ENCODE measurements around the gene TMEM63A.

The TMEM63A gene

DNA sequence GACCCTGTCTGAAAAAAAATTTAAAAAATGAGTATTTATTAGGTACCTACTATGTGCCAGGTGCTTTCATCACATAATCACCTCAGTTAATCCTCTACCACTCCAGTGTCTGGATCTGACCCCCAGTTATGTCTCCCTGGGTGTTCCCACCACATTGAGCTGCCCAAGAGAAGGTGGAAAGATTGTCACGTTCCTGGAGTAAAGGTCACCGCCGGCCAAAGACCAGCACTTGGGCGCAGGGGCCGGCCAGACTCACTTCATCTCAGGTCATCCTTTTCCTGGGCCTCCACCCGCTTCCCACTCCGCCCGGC lies 41.2 kb upstream of the TMEM63A start:
- Histone ChIP-seq H3K9me2 (replicated peaks; ENCODE audit: insufficient read depth, low read length) (no peaks in the 10 kb centered on the region), H2AFZ (ENCODE audit: low read depth, low read length, severe bottlenecking) (no peak overlapping the region), H3K27me3 (ENCODE audit: low read length) (no peaks in the 10 kb centered on the region), H3K79me2 (ENCODE audit: insufficient read depth, low read length) (peaks cover 18% of the 10 kb centered on the region), H4K20me1 (ENCODE audit: low read depth, low read length) (no peaks in the 10 kb centered on the region), H3K9me3 (ENCODE audit: insufficient read depth, low read length) (no peaks in the 10 kb centered on the region), H3K4me3 (ENCODE audit: insufficient read depth, low read length, poor library complexity, severe bottlenecking) (peak overlapping the region; percentile 99), H3K36me3 (ENCODE audit: low read length) (0 out of 2 replicates have a peak, but pooled peaks cover 5% of the 10 kb centered on the region), H3K4me2 (ENCODE audit: low read depth, low read length, poor library complexity, severe bottlenecking) (peak overlapping the region; percentile 78), H3K27ac (ENCODE audit: low read depth, low read length) (peak overlapping the region; percentile 83), H3F3A (ENCODE audit: insufficient read depth) (peaks cover 8% of the 10 kb centered on the region; the same call in 1 of the 2 replicates), H3K9ac (ENCODE audit: low read length) (peak overlapping the region; percentile 100)
- no peak for TF ChIP-seq EZH2phosphoT487 (conservative IDR thresholded peaks at IDR 0.05; ENCODE audit: low read length)
- TF ChIP-seq, protein P1, sequence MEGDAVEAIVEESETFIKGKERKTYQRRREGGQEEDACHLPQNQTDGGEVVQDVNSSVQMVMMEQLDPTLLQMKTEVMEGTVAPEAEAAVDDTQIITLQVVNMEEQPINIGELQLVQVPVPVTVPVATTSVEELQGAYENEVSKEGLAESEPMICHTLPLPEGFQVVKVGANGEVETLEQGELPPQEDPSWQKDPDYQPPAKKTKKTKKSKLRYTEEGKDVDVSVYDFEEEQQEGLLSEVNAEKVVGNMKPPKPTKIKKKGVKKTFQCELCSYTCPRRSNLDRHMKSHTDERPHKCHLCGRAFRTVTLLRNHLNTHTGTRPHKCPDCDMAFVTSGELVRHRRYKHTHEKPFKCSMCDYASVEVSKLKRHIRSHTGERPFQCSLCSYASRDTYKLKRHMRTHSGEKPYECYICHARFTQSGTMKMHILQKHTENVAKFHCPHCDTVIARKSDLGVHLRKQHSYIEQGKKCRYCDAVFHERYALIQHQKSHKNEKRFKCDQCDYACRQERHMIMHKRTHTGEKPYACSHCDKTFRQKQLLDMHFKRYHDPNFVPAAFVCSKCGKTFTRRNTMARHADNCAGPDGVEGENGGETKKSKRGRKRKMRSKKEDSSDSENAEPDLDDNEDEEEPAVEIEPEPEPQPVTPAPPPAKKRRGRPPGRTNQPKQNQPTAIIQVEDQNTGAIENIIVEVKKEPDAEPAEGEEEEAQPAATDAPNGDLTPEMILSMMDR (IDR thresholded peaks at IDR 0.05; ENCODE audit: insufficient read depth, low read length, poor library complexity, severe bottlenecking), result no peak

DNA sequence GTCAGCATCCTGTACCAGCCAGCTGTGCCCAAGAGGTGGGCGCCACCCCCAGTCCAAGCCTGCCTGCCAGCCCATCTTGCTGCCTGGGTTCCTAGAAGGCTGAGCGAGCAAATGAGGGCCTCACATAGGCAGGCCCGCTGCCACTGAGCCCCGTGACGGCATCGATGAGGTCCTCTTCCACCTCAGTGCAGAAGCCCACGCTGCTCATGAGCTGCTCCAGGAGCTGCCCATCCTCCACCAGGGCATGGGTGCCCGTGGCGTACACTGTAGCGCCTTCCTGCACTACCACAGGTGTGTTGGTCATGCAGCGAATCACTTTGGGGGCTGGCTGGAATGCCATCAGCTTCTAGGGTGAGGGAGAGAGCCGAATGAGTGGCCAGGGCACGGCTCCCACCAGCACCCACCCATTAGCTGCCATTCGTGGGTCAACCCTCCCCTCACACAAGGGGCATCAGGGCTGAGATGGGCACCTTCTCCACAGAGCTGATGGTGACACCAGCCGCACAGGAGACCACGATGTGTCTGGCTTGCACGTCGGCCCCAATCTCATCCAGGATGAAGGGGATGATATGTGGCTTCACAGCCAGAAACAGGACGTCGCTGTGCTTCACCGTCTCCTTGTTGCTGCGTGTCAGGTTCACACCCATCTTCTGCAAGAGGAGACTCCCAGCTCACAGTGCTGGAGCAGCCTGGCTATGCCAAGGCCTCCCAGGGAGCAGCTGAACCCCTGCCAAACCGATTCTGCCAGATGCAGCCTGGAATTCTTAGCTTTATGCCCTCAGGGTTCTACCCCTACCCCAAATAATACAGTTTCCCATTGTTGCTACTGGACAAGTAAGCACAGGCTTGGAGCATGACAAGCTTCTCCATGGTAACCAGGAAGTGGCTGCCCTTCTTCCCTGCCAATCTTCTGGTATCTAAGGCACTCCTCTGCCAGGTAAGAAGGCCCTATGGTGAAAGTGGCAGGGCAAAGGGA lies 39.8 kb upstream of the TMEM63A start:
- H2AFZ ChIP-seq (ENCODE audit: low read depth, low read length, severe bottlenecking), result no peak overlapping the region
- H3K9me2 ChIP-seq (replicated peaks; ENCODE audit: insufficient read depth, low read length), result no peaks in the 10 kb centered on the region
- no peak overlapping the region for H3K4me3 ChIP-seq (ENCODE audit: insufficient read depth, low read length, poor library complexity, severe bottlenecking)
- H3K27me3 ChIP-seq (ENCODE audit: low read length), result no peaks in the 10 kb centered on the region
- H3K27ac ChIP-seq (ENCODE audit: low read depth, low read length), result no peak overlapping the region
- peaks cover 12% of the 10 kb centered on the region; the same call in 1 of the 2 replicates for H3F3A ChIP-seq (ENCODE audit: insufficient read depth)
- H3K4me2 ChIP-seq (ENCODE audit: low read depth, low read length, poor library complexity, severe bottlenecking), result peak overlapping the region; percentile 78
- no peaks in the 10 kb centered on the region for H3K9me3 ChIP-seq (ENCODE audit: insufficient read depth, low read length)
- TF ChIP-seq, protein P1 (IDR thresholded peaks at IDR 0.05; ENCODE audit: insufficient read depth, low read length, poor library complexity, severe bottlenecking), result no peak
- TF ChIP-seq EZH2phosphoT487 (conservative IDR thresholded peaks at IDR 0.05; ENCODE audit: low read length), result no peak
- peak overlapping the region; percentile 100; the same call in 1 of the 2 replicates for H3K9ac ChIP-seq (ENCODE audit: low read length)
- no peaks in the 10 kb centered on the region for H4K20me1 ChIP-seq (ENCODE audit: low read depth, low read length)
- peaks cover 18% of the 10 kb centered on the region for H3K79me2 ChIP-seq (ENCODE audit: insufficient read depth, low read length)
- 0 out of 2 replicates have a peak, but pooled peaks cover 5% of the 10 kb centered on the region for H3K36me3 ChIP-seq (ENCODE audit: low read length)

DNA sequence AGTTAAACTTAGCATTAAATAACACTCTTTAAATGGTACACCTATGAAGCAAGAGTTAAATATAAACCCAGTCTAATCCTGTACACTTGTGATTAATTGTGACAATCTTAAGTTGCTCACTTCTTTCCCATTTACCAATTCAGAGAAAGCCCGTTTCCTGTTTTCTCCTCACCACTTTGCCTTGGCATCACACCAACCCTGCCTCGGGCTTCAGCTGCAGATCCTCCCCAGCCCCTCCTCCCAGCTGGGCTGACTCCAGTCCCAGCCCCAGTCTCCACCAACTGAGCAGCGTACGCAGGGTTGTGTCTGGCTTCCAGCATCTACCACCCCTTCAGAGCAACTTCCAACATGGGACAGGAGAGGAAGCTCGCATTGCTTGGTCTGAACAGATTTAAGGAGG lies 37.7 kb upstream of the TMEM63A start:
- H3K9ac ChIP-seq (ENCODE audit: low read length), result no peak overlapping the region
- no peak overlapping the region for H3K4me3 ChIP-seq (ENCODE audit: insufficient read depth, low read length, poor library complexity, severe bottlenecking)
- H3K79me2 ChIP-seq (ENCODE audit: insufficient read depth, low read length), result peaks cover 18% of the 10 kb centered on the region
- 0 out of 2 replicates have a peak, but pooled peaks cover 5% of the 10 kb centered on the region for H3K36me3 ChIP-seq (ENCODE audit: low read length)
- H3K9me3 ChIP-seq (ENCODE audit: insufficient read depth, low read length), result no peaks in the 10 kb centered on the region
- peaks cover 6% of the 10 kb centered on the region; the same call in 1 of the 2 replicates for H3F3A ChIP-seq (ENCODE audit: insufficient read depth)
- no peak overlapping the region for H2AFZ ChIP-seq (ENCODE audit: low read depth, low read length, severe bottlenecking)
- no peak overlapping the region for H3K27ac ChIP-seq (ENCODE audit: low read depth, low read length)
- TF ChIP-seq, protein P1 (IDR thresholded peaks at IDR 0.05; ENCODE audit: insufficient read depth, low read length, poor library complexity, severe bottlenecking), result no peak
- TF ChIP-seq EZH2phosphoT487 (conservative IDR thresholded peaks at IDR 0.05; ENCODE audit: low read length), result no peak
- H3K27me3 ChIP-seq (ENCODE audit: low read length), result no peaks in the 10 kb centered on the region
- H4K20me1 ChIP-seq (ENCODE audit: low read depth, low read length), result no peaks in the 10 kb centered on the region
- no peak overlapping the region for H3K4me2 ChIP-seq (ENCODE audit: low read depth, low read length, poor library complexity, severe bottlenecking)
- H3K9me2 ChIP-seq (replicated peaks; ENCODE audit: insufficient read depth, low read length), result no peaks in the 10 kb centered on the region

Data from SU-DHL-6 (cell line).